Umbilical cord (tissue), 2 donors: ENCODE measurements around the gene OXSM. TPM values are rescaled to one million over a fixed set of nuclear protein-coding genes. Genes with fewer than 3 reads are reported as not detected.

Experiments used
- DNase-seq: peaks from one replicate; pipeline ENCODE4 v3.0.0-alpha.2; 2015; ENCODE audit warnings: low spot score
- total RNA-seq: library from RNA; depleted of rRNA; stranded (reverse); fragments of >200 nt; gene quantifications from one replicate; pipeline ENCODE4 v1.2.3, GENCODE V29; 2014; ENCODE audit warnings: low replicate concordance; ENCODE audit not compliant: insufficient read depth

Gene OXSM
- total RNA-seq, 1 donor from 2014 or later, result 7.0 TPM

GRCh38 chr3:25803833-25804232 is 13.9 kb downstream of the OXSM start:
- no peak for DNase-seq

- no peak for DNase-seq
These were observed 14.8 kb downstream of the OXSM start for GRCh38 chr3:25804676-25805075.

- no peak for DNase-seq
These were observed 22.8 kb downstream of the OXSM start for GRCh38 chr3:25812644-25813043.

- DNase-seq, result no peak
These were observed 27.2 kb downstream of the OXSM start for GRCh38 chr3:25817107-25817506.

- DNase-seq, result no peak
These were observed 27.7 kb downstream of the OXSM start for GRCh38 chr3:25817638-25818037.

- DNase-seq, result no peak
These were observed 28.4 kb downstream of the OXSM start for GRCh38 chr3:25818335-25818734.

- DNase-seq, result peak; percentile 35
These were observed 30.5 kb downstream of the OXSM start for GRCh38 chr3:25820366-25820765.

- no peak for DNase-seq
These were observed 31.1 kb downstream of the OXSM start for GRCh38 chr3:25820816-25821486.

GRCh38 chr3:25821746-25822573 is 32.1 kb downstream of the OXSM start:
- no peak for DNase-seq

GRCh38 chr3:25823314-25823713 is 33.4 kb downstream of the OXSM start:
- DNase-seq, result no peak

- DNase-seq, result no peak
These were observed 36.6 kb downstream of the OXSM start for GRCh38 chr3:25826510-25826909.

- DNase-seq, result peak; percentile 74
These were observed 40.7 kb downstream of the OXSM start for GRCh38 chr3:25830373-25831280.

- DNase-seq, result peak; percentile 32
These were observed 41.7 kb downstream of the OXSM start for GRCh38 chr3:25831578-25831977.

GRCh38 chr3:25834346-25834745 is 44.5 kb downstream of the OXSM start:
- no peak for DNase-seq

GRCh38 chr3:25836579-25836978 is 46.7 kb downstream of the OXSM start:
- DNase-seq, result no peak

GRCh38 chr3:25837038-25837437 is 47.1 kb downstream of the OXSM start:
- DNase-seq, result no peak

GRCh38 chr3:25840099-25840498 is 50.2 kb downstream of the OXSM start:
- no peak for DNase-seq

- DNase-seq, result peak; percentile 47
These were observed 53.4 kb downstream of the OXSM start for GRCh38 chr3:25843332-25843731.
